ENCODE measurements around the gene FCRL4.

FCRL4 gene

DNA sequence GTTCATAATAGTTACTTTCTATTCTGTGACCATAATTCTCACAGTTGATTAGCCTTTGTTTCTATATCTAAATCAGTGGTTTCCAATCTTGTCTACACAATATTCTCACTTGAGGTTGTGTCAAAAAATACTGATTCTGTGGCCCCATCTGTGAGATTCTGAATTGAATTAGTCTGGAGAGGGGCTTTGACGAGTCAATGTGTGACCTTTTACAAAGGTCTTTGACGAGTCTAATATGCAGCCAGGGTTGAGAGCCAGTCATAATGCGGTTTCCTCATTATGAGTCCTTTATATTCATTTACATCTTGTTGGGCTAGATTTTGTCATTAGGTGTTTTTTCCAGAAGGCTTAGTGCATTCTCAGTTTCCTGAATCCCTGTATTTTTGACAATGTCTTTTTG, 65.3 kb downstream of the FCRL4 start:
- 68% methylated on average over 2 of the region's 3 CpGs for WGBS

GRCh38 chr1:157523774-157524493, 74.0 kb downstream of the FCRL4 start:
- Histone ChIP-seq H3K4ac (ENCODE audit: low read depth in 1 of 2, low read length in 2 of 2) (no peak overlapping the region), H2AFZ (ENCODE audit: low read depth, low read length) (no peak overlapping the region), H3K27ac (ENCODE audit: low read length, poor library complexity, severe bottlenecking) (no peak overlapping the region)

More for the DNA sequence above, 65.3 kb downstream of the FCRL4 start:
- Histone ChIP-seq H2BK15ac (ENCODE audit: low read depth, poor library complexity, severe bottlenecking) (no peak overlapping the region), H3K14ac (ENCODE audit: low read length in 2 of 2) (no peak overlapping the region), H3K27ac (ENCODE audit: low read length, poor library complexity, severe bottlenecking) (no peak overlapping the region), H3K4ac (ENCODE audit: low read depth in 1 of 2, low read length in 2 of 2) (no peak overlapping the region), H3K27me3 (ENCODE audit: control insufficient read depth in 1 of 2, insufficient read depth in 1 of 2, low read length in 2 of 2) (peaks cover 0 to 6% of the 10 kb centered on the region in 2 experiments), H2BK5ac (ENCODE audit: low read depth, low read length, poor library complexity, severe bottlenecking) (no peak overlapping the region), H3K9ac (ENCODE audit: low read length) (no peak overlapping the region), H2BK120ac (ENCODE audit: low read depth, low read length) (no peak overlapping the region), H2AFZ (ENCODE audit: low read depth, low read length) (no peak overlapping the region), H4K8ac (ENCODE audit: low read length) (no peak overlapping the region), H3K18ac (ENCODE audit: low read depth in 1 of 2, low read length in 2 of 2) (no peak overlapping the region), H3K23ac (ENCODE audit: low read length in 2 of 2) (no peak overlapping the region), H2BK12ac (ENCODE audit: low read length in 2 of 2) (no peak overlapping the region), H3K9me3 (ENCODE audit: control insufficient read depth, low read length) (no peaks in the 10 kb centered on the region), H2AK5ac (ENCODE audit: low read length, severe bottlenecking) (no peak overlapping the region), H3K36me3 (ENCODE audit: control insufficient read depth in 1 of 2, insufficient read depth in 2 of 2, low read depth in 1 of 2, low read length in 2 of 2) (no peaks in the 10 kb centered on the region), H3K4me3 (ENCODE audit: insufficient read depth in 1 of 2, low read depth in 1 of 2, low read length in 2 of 2) (no peak overlapping the region), H3K4me2 (ENCODE audit: low read length, poor library complexity, severe bottlenecking) (no peak overlapping the region), H4K91ac (ENCODE audit: low read length) (no peak overlapping the region), H3K79me1 (replicated peaks; ENCODE audit: low read length, poor library complexity, severe bottlenecking) (no peaks in the 10 kb centered on the region), H3K4me1 (ENCODE audit: control insufficient read depth, insufficient read depth, low read depth, low read length) (no peaks in the 10 kb centered on the region)
- DNase-seq = no peak

More at GRCh38 chr1:157523774-157524493, 74.0 kb downstream of the FCRL4 start:
- Histone ChIP-seq H2BK120ac (ENCODE audit: low read depth, low read length) (no peak overlapping the region), H2AK5ac (ENCODE audit: low read length, severe bottlenecking) (no peak overlapping the region), H3K14ac (ENCODE audit: low read length in 2 of 2) (no peak overlapping the region), H4K91ac (ENCODE audit: low read length) (no peak overlapping the region), H4K8ac (ENCODE audit: low read length) (no peak overlapping the region), H2BK12ac (ENCODE audit: low read length in 2 of 2) (no peak overlapping the region), H3K9me3 (ENCODE audit: control insufficient read depth, low read length) (no peaks in the 10 kb centered on the region), H3K27me3 (ENCODE audit: control insufficient read depth in 1 of 2, insufficient read depth in 1 of 2, low read length in 2 of 2) (peaks cover 7 to 44% of the 10 kb centered on the region in 2 experiments), H3K79me1 (replicated peaks; ENCODE audit: low read length, poor library complexity, severe bottlenecking) (no peaks in the 10 kb centered on the region), H2BK15ac (ENCODE audit: low read depth, poor library complexity, severe bottlenecking) (no peak overlapping the region), H3K4me2 (ENCODE audit: low read length, poor library complexity, severe bottlenecking) (no peak overlapping the region), H2BK5ac (ENCODE audit: low read depth, low read length, poor library complexity, severe bottlenecking) (no peak overlapping the region), H3K23ac (ENCODE audit: low read length in 2 of 2) (no peak overlapping the region), H3K4me1 (ENCODE audit: control insufficient read depth, insufficient read depth, low read depth, low read length) (no peaks in the 10 kb centered on the region), H3K9ac (ENCODE audit: low read length) (no peak overlapping the region), H3K36me3 (ENCODE audit: control insufficient read depth in 1 of 2, insufficient read depth in 2 of 2, low read depth in 1 of 2, low read length in 2 of 2) (no peaks in the 10 kb centered on the region), H3K18ac (ENCODE audit: low read depth in 1 of 2, low read length in 2 of 2) (no peak overlapping the region), H3K4me3 (ENCODE audit: insufficient read depth in 1 of 2, low read depth in 1 of 2, low read length in 2 of 2) (no peak overlapping the region)
- WGBS = 77% methylated on average over 3 of the region's 5 CpGs
- DNase-seq = no peak
